ENCODE results near the gene ARMH4.

The ARMH4 gene

GRCh38 chr14:58026219-58026618, 125.8 kb downstream of the ARMH4 start:
- TF ChIP-seq CTCF (IDR thresholded peaks at IDR 0.05; ENCODE audit: low read length, missing control alignments): no peak
- H3K4me3 ChIP-seq (replicated peaks; ENCODE audit: low read depth, low read length): no peak overlapping the region
- DNase-seq (ENCODE audit: low read depth): no peak

DNA sequence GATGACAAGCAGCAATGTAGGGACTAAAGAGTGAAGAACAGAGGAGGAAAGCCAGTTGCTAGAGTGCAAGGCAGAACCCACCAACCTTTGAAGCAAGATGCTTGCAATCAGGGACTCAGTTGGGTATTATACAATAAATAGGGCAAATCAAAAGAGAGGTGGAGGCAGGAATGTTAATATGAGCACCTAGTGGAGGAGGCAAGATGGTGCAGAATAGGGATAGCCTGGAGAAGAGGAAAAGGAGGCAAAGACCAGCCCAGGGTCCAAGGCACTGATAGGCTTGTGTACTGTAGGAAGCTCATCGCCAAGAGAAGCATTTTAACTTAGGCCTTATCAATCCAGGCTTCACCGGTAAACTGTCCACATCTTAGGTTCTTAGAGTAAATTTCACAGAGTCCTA, 137.2 kb downstream of the ARMH4 start:
- H3K4me3 ChIP-seq (replicated peaks; ENCODE audit: low read depth, low read length): no peak overlapping the region
- no peak for TF ChIP-seq CTCF (IDR thresholded peaks at IDR 0.05; ENCODE audit: low read length, missing control alignments)
- no peak for DNase-seq (ENCODE audit: low read depth)

DNA sequence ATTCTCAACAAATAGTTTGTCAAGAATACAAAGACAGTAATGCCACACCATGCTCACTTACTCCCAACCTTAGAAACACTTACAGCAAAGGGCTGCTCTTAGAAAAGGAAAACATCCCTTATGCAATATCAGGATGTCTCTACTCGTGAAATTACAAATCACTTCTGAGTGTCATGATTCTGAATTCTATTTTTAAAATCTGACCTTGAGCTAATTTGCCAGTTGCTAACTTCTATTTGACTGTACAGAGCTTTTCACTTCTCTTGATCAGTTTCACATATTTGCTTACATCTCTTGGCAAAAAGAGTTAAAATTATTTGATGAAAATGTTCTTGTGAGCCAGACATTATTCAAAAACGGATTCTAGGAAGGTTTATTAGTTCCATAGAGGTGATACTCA, 149.4 kb downstream of the ARMH4 start:
- no peak overlapping the region for H3K4me3 ChIP-seq (replicated peaks; ENCODE audit: low read depth, low read length)
- no peak for DNase-seq (ENCODE audit: low read depth)
- no peak for TF ChIP-seq CTCF (IDR thresholded peaks at IDR 0.05; ENCODE audit: low read length, missing control alignments)

DNA sequence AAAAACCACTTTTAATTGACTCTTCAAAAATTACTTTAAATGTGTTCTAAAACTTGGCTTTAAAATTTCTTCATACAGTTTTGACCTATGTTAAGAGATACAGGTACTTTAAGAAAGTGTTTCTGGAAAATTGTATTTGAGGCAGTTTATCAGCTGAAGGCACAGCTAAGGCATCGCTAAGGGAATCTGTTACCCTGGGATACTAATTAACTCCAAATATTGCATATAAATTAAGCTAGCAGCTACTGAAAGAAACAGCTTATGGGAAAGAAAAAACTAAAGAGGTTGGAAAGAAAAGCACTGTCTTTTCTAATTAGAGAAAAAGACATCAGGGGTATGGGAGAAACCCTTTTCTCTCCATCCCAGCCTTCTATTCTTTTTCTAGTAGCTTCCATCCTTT, 152.0 kb downstream of the ARMH4 start:
- DNase-seq (ENCODE audit: low read depth): no peak
- no peak overlapping the region for H3K4me3 ChIP-seq (replicated peaks; ENCODE audit: low read depth, low read length)
- TF ChIP-seq CTCF (IDR thresholded peaks at IDR 0.05; ENCODE audit: low read length, missing control alignments): no peak

DNA sequence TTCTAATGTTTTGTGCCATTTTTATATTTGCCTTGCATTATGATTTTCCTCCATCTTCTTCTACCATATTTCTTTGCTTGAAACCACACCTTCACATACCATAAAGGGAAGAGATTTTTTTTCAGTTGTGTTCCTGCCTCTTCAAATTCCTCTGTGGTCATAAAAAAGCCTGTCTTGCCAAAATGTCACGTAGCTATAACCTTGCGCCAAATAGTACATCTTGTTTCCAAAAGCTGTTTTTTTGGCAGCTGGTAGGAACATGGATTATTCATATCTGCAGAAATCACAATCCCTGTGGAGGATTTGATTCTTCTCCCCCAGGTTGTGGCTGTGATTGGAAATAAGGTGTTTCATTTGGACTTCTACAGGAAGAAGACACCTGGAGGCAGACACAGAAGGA, 152.5 kb downstream of the ARMH4 start:
- TF ChIP-seq CTCF (IDR thresholded peaks at IDR 0.05; ENCODE audit: low read length, missing control alignments): no peak
- DNase-seq (ENCODE audit: low read depth): no peak

DNA sequence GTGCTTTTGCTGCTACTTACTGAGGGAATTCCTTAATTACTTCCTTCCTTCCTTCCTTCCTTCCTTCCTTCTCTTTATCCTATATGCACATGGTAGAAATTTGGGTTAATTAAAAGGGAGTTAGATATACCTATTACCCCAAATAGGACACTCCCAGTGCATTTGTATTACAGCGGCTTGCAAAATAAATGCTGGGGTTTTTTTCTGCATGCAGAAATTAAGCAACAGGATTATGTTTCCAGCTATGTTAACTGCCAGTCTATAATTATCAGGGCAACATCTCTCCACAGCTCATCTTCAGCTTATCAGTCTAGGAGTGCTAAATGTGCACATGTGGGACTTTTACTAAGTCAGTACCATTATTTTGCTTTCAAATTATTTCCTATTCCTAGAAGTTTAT, 153.2 kb downstream of the ARMH4 start:
- no peak for TF ChIP-seq CTCF (IDR thresholded peaks at IDR 0.05; ENCODE audit: low read length, missing control alignments)

More for the DNA sequence above, 152.5 kb downstream of the ARMH4 start:
- H3K4me3 ChIP-seq (replicated peaks; ENCODE audit: low read depth, low read length): no peak overlapping the region

DNA sequence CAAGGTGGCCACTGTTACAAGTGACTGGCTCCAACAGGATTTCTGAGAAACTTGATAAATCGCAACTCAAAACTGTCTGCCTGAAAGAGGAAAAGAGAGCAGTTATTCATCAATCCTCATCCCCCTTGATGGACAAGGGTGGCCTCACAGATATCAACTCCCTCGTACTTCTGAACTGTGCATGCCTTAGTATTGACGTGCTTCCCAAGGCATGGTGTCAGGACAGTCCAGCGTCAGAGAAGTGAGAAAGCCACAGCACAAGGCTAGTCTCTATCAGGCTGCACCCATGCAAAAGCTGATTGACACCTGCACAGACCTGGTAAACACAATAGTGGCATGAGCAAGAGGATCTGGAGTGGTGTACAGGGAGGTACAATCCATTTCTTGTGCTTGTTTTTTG, 160.7 kb downstream of the ARMH4 start:
- H3K4me3 ChIP-seq (replicated peaks; ENCODE audit: low read depth, low read length): no peak overlapping the region
- TF ChIP-seq CTCF (IDR thresholded peaks at IDR 0.05; ENCODE audit: low read length, missing control alignments): no peak
- no peak for DNase-seq (ENCODE audit: low read depth)

More for the DNA sequence above, 153.2 kb downstream of the ARMH4 start:
- no peak overlapping the region for H3K4me3 ChIP-seq (replicated peaks; ENCODE audit: low read depth, low read length)
- no peak for DNase-seq (ENCODE audit: low read depth)

All from fibroblast of pulmonary artery (primary cell).